Measurements from ENCODE around the gene DISC1.

The DISC1 gene

DNA sequence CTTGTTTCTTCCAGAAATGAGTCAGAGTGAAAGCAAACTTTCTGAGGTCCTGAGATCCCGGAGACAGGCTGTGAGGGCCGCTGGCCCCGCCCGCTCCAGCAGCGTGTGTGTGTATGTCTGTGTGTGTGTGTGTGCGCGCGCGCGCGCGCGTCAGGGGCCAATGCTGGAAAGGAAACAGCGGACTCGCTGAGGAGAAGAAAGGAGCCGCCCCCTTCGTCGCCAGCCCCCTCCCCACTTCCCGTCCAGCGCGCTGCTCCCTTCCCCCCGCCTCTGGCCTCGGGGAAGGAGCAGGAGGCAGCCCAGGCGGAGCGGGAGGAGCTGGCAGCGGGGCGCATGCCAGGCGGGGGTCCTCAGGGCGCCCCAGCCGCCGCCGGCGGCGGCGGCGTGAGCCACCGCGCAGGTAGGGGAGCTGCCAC, at the start of gene DISC1:
Gene DISC1, plus strand, starts transcription at position 256 of the 416 bp plus-strand sequence. Its CDS starts 78 bp downstream, at position 334.
- Mint-ChIP-seq H3K4me1 (peaks cover 16% of the 10 kb centered on the region), H3K4me3 (peak within 1 kb of the TSS; percentile 86), H3K27me3 (ENCODE audit: low read depth, poor library complexity) (peaks cover 43% of the 10 kb centered on the region), H3K27ac (no peak within 1 kb of the TSS), H3K36me3 (ENCODE audit: low read depth) (no peaks in the 10 kb centered on the region), H3K9me3 (peaks cover 14% of the 10 kb centered on the region)
- TF ChIP-seq, protein P1, sequence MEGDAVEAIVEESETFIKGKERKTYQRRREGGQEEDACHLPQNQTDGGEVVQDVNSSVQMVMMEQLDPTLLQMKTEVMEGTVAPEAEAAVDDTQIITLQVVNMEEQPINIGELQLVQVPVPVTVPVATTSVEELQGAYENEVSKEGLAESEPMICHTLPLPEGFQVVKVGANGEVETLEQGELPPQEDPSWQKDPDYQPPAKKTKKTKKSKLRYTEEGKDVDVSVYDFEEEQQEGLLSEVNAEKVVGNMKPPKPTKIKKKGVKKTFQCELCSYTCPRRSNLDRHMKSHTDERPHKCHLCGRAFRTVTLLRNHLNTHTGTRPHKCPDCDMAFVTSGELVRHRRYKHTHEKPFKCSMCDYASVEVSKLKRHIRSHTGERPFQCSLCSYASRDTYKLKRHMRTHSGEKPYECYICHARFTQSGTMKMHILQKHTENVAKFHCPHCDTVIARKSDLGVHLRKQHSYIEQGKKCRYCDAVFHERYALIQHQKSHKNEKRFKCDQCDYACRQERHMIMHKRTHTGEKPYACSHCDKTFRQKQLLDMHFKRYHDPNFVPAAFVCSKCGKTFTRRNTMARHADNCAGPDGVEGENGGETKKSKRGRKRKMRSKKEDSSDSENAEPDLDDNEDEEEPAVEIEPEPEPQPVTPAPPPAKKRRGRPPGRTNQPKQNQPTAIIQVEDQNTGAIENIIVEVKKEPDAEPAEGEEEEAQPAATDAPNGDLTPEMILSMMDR (IDR thresholded peaks at IDR 0.05), result no peak
- peak; percentile 88 for DNase-seq

DNA sequence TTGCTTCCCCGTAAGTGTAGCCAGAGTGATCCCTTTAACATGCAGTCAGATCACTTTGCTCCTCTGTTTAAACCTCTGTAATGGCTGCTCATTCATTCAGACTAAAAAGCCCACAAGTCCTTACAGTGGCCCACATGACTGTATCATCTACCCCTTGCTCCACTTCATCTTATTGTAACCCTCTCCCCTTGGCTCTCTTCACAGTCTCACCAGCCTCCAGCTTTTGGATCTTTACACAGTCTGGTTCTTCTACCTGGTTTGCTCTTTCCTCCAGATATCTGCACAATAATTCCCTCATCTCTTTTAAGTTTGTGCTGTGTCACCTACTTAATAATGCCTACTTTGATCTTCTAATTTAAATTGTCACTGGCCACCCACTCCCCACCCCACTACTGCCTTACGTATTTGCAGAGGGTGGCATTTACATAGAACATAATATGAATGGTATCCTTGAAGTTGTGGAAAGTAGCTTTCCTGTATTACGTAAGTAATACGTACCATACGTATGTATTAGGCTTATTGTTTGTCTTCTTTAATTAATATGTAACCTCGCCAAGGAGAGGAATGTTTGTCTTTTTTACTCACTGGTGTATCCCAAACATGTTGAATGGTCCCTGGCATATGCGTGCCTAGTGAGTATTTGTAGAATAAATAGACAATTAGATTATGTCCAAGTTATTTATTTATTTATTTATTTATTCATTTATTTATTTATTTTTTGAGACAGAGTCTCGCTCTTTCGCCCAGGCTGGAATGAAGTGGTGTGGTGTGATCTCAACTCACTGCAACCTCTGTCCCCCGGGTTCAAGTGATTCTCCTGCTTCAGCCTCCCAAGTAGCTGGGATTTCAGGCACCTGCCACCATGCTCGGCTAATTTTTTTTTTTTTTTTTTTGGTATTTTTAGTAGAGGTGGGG, 49.5 kb upstream of the DISC1 start:
- Mint-ChIP-seq H3K9me3 (no peaks in the 10 kb centered on the region), H3K36me3 (ENCODE audit: low read depth) (no peaks in the 10 kb centered on the region), H3K27me3 (ENCODE audit: low read depth, poor library complexity) (no peaks in the 10 kb centered on the region), H3K4me1 (no peaks in the 10 kb centered on the region), H3K4me3 (no peak overlapping the region), H3K27ac (no peak overlapping the region)
- no peak for DNase-seq
- TF ChIP-seq, protein P1 (IDR thresholded peaks at IDR 0.05), result no peak

DNA sequence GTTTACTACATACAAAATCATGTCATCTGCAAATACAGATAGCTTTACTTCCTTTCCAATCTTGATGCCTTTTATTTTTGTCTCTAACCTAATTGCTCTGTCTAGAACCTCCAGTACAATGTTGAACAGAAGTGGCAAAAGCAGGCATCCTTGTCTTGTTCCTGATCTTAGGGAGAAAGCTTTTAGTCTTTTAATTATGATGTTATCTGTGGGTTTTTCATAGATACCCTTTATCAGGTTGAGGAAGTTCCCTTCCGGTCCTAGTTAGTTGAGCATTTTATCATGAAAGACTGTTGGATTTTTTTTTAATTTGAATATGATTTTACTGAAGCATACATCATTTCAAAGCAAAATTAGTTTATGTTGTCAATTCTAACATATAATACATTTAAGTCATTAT, 45.7 kb upstream of the DISC1 start:
- Mint-ChIP-seq H3K4me1 (no peaks in the 10 kb centered on the region), H3K9me3 (no peaks in the 10 kb centered on the region), H3K36me3 (ENCODE audit: low read depth) (no peaks in the 10 kb centered on the region), H3K27me3 (ENCODE audit: low read depth, poor library complexity) (peaks cover 3% of the 10 kb centered on the region), H3K27ac (no peak overlapping the region), H3K4me3 (no peak overlapping the region)
- TF ChIP-seq, protein P1 (IDR thresholded peaks at IDR 0.05), result no peak
- no peak for DNase-seq

DNA sequence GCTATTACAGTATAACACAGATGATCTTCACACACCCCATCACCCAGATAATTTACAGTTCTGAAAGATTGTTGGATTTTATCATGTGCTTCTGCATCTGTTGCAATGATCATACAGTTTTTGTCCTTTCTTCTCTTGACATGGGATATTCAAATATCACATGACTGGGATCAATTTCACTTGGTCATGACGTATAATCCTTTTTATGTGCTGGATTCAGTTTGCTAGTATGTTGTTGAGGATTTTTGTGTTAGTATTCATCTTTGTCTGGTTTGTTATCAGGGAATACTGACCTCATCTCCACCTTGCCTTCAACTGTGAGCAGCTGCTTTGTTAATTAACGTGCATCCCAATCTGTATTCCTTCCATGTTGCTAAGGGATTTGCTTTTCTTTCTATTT, 44.7 kb upstream of the DISC1 start:
- Mint-ChIP-seq H3K9me3 (no peaks in the 10 kb centered on the region), H3K4me3 (no peak overlapping the region), H3K4me1 (no peaks in the 10 kb centered on the region), H3K27ac (no peak overlapping the region), H3K36me3 (ENCODE audit: low read depth) (no peaks in the 10 kb centered on the region), H3K27me3 (ENCODE audit: low read depth, poor library complexity) (peaks cover 3% of the 10 kb centered on the region)
- TF ChIP-seq, protein P1 (IDR thresholded peaks at IDR 0.05), result no peak
- no peak for DNase-seq

DNA sequence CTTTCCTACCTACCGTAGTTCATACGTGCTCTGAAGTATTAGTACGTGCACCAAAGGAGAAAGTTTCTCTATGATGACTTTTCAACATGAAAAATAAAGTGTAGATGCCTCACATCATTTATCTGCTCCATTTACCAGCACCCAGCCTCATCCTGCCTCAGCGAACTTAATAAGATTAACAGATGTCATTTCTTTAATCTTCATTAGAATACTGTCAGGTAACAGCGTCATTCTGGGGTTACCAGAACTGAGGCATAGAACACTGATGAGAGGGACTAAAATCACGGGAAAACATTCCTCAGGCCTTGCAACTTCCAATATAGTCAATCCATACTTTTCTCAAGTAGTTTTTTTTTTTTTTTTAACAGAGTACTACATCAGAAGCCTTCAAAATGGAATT, 43.2 kb upstream of the DISC1 start:
- H3K27ac Mint-ChIP-seq, result no peak overlapping the region
- peaks cover 6% of the 10 kb centered on the region for H3K27me3 Mint-ChIP-seq (ENCODE audit: low read depth, poor library complexity)
- TF ChIP-seq, protein P1 (IDR thresholded peaks at IDR 0.05), result no peak
- H3K4me3 Mint-ChIP-seq, result no peak overlapping the region
- no peaks in the 10 kb centered on the region for H3K9me3 Mint-ChIP-seq
- H3K4me1 Mint-ChIP-seq, result no peaks in the 10 kb centered on the region
- no peaks in the 10 kb centered on the region for H3K36me3 Mint-ChIP-seq (ENCODE audit: low read depth)
- DNase-seq, result no peak

DNA sequence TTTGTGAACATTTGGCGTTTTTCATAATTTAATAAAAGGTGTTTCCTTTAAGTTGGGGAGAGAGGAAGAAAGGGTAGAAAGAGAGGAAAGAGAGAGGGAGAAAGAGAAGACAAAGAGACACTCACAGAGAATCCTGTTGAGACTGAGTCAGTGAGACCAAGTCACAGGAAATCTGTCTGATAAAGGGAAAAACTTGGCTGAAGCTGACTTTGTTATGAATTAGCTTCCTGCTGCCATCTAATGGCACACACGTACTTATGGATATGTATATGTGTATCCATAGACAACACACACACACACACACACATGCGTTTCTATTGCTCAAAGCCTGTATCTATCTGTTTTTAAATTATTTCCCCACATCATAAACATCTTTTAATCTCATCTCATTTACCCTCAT, 42.5 kb upstream of the DISC1 start:
- TF ChIP-seq, protein P1 (IDR thresholded peaks at IDR 0.05), result no peak
- Mint-ChIP-seq H3K4me3 (no peak overlapping the region), H3K4me1 (no peaks in the 10 kb centered on the region), H3K27me3 (ENCODE audit: low read depth, poor library complexity) (peaks cover 6% of the 10 kb centered on the region), H3K36me3 (ENCODE audit: low read depth) (no peaks in the 10 kb centered on the region), H3K27ac (no peak overlapping the region), H3K9me3 (no peaks in the 10 kb centered on the region)
- no peak for DNase-seq
